ENCODE results near the gene LRRK1. TPM values are rescaled to one million over a fixed set of nuclear protein-coding genes. Genes with fewer than 3 reads are reported as not detected.

The LRRK1 gene
- total and polyA plus RNA-seq, 2 experiments from 2014 or later, result 2.6 to 4.5 TPM

GRCh38 chr15:101018016-101018415 is 98.9 kb downstream of the LRRK1 start:
- peaks cover 41% of the 10 kb centered on the region for H3K4me1 Mint-ChIP-seq
- H3K36me3 Mint-ChIP-seq (ENCODE audit: low read depth), result peaks cover 10% of the 10 kb centered on the region

More at GRCh38 chr15:101018016-101018415, 98.9 kb downstream of the LRRK1 start:
- H3K4me2 ChIP-seq, result no peak overlapping the region
- TF ChIP-seq POLR2AphosphoS5 (IDR thresholded peaks at IDR 0.05; ENCODE audit: low read depth) (no peak), ZNF114 (CRISPR knock-in tag; IDR thresholded peaks at IDR 0.05) (no peak), ZNF462 (CRISPR knock-in tag; IDR thresholded peaks at IDR 0.05) (no peak), CTCF (conservative IDR thresholded peaks at IDR 0.05; ENCODE audit: low read depth in 2 of 2) (no peak), ETS1 (IDR thresholded peaks at IDR 0.05) (no peak), STAT1 (IDR thresholded peaks at IDR 0.05; ENCODE audit: unreplicated experiment) (no peak), ZNF331 (CRISPR knock-in tag; IDR thresholded peaks at IDR 0.05; ENCODE audit: low read depth) (no peak), JUNB (IDR thresholded peaks at IDR 0.05; ENCODE audit: unreplicated experiment) (no peak), EZH2 (IDR thresholded peaks at IDR 0.05; ENCODE audit: low read depth, unreplicated experiment) (no peak), REST (IDR thresholded peaks at IDR 0.05; ENCODE audit: unreplicated experiment) (no peak), NANOG (IDR thresholded peaks at IDR 0.05; ENCODE audit: borderline replicate concordance) (no peak), CREB1 (CRISPR knock-in tag; IDR thresholded peaks at IDR 0.05; ENCODE audit: low read depth) (no peak), EZH2phosphoT487 (IDR thresholded peaks at IDR 0.05; ENCODE audit: unreplicated experiment) (no peak)
- peaks cover 10% of the 10 kb centered on the region for H3K27me3 Mint-ChIP-seq (ENCODE audit: insufficient read depth, low read depth, poor library complexity)
- ATAC-seq (no peak), DNase-seq (ENCODE audit: low spot score) (no peak)
- no peaks in the 10 kb centered on the region for H3K27me3 ChIP-seq (ENCODE audit: insufficient read depth)
- H2AFZ ChIP-seq, result no peak overlapping the region
- H3K79me2 ChIP-seq (replicated peaks; ENCODE audit: insufficient read depth), result no peaks in the 10 kb centered on the region
- H3K9me2 ChIP-seq (ENCODE audit: insufficient read depth), result no peaks in the 10 kb centered on the region
- no peaks in the 10 kb centered on the region for H3K36me3 ChIP-seq (ENCODE audit: insufficient read depth)
- no peak overlapping the region for H3K27ac ChIP-seq (ENCODE audit: low read depth)
- 0 out of 2 replicates have a peak, but pooled peaks cover 3% of the 10 kb centered on the region for H3F3A ChIP-seq (replicated peaks; ENCODE audit: low read depth)
- peaks cover 15% of the 10 kb centered on the region for H3K4me1 ChIP-seq (ENCODE audit: insufficient read depth)
- no peaks in the 10 kb centered on the region for H4K20me1 ChIP-seq (replicated peaks; ENCODE audit: insufficient read depth)
- H3K9me3 Mint-ChIP-seq, result peaks cover 5% of the 10 kb centered on the region; the same call in 1 of the 3 replicates
- no peak overlapping the region for H3K4me3 Mint-ChIP-seq
- H3K4me3 ChIP-seq, result no peak overlapping the region
- no peak overlapping the region for H3K27ac Mint-ChIP-seq

Measured in GM23338 (cell line).